ENCODE data around the gene CALHM4.

GRCh38 chr6:116570856-116571682 lies 17.5 kb downstream of the CALHM4 start, which contains the start of gene RWDD1:
- TF ChIP-seq CTCF (IDR thresholded peaks at IDR 0.05; ENCODE audit: low read length) (no peak; the same call in 1 of the 2 replicates), EZH2 (optimal IDR thresholded peaks at IDR 0.05; ENCODE audit: low read depth, low read length) (no peak), EZH2phosphoT487 (IDR thresholded peaks at IDR 0.05; ENCODE audit: low read length) (no peak)

Data from MM.1S (cell line).